ENCODE results near the gene LY6G5C. TPM values are rescaled to one million over a fixed set of nuclear protein-coding genes. Genes with fewer than 3 reads are reported as not detected.

The LY6G5C gene
- total and polyA plus RNA-seq, 9 of the 15 experiments (the other 6 are each of a cell fraction or from before 2014, with no cell fraction given), result 0.10 to 0.67 (median 0.46) TPM; not detected in 4

DNA sequence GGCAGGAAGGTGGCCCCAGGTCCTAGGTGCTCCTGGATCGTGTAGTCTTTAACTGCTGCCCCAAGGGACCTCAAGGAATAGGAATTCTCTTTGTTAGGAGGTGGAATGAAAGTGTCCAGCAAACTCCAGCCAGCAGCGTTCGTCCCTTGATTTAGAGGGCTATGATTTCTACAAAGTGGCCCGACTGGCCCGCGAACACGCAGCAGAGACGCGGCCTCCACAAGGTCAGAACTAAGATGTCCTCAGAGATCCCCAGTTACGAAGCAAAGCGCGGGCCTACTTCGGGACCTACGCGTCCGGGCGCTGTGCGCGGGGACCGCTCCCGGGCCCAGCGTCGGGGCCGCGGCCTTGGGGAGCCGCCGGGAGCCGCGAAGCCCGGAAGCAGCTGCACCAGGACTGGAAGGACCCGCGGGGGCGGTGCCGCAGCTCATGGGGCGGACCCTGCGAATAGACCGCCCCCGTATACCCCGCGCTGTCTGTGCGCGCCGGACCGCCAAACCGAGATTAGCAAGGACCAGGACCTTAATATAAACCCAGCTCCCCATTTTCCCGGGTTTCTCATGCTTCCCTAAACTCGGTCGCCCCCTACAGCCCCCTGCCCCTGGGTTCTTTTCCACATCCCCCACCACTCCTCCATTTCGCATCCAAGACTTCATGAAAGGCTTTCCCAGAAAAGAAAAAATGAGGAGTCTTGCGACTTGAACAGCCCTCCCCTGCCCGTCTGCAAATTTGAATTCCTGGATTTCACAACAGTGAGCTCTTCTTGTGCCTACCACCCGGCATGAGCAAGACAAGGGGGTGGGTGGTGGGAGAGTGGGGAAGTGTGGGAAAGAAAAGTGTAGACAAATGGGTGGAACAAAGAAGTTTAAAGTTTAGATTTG, 20.2 kb downstream of the LY6G5C start, which contains the start of gene C6orf47 (continued):
- TF ChIP-seq YY1 (IDR thresholded peaks at IDR 0.05; ENCODE audit: borderline replicate concordance in 1 of 3, control insufficient read depth in 1 of 3, extremely low read depth in 1 of 3, insufficient read depth in 3 of 3, insufficient read length in 1 of 3, insufficient replicate concordance in 2 of 3, low read depth in 1 of 3, low read length in 2 of 3), result peak in 2 of 3 experiments; percentile 80 to 85
- TF ChIP-seq, protein P1, sequence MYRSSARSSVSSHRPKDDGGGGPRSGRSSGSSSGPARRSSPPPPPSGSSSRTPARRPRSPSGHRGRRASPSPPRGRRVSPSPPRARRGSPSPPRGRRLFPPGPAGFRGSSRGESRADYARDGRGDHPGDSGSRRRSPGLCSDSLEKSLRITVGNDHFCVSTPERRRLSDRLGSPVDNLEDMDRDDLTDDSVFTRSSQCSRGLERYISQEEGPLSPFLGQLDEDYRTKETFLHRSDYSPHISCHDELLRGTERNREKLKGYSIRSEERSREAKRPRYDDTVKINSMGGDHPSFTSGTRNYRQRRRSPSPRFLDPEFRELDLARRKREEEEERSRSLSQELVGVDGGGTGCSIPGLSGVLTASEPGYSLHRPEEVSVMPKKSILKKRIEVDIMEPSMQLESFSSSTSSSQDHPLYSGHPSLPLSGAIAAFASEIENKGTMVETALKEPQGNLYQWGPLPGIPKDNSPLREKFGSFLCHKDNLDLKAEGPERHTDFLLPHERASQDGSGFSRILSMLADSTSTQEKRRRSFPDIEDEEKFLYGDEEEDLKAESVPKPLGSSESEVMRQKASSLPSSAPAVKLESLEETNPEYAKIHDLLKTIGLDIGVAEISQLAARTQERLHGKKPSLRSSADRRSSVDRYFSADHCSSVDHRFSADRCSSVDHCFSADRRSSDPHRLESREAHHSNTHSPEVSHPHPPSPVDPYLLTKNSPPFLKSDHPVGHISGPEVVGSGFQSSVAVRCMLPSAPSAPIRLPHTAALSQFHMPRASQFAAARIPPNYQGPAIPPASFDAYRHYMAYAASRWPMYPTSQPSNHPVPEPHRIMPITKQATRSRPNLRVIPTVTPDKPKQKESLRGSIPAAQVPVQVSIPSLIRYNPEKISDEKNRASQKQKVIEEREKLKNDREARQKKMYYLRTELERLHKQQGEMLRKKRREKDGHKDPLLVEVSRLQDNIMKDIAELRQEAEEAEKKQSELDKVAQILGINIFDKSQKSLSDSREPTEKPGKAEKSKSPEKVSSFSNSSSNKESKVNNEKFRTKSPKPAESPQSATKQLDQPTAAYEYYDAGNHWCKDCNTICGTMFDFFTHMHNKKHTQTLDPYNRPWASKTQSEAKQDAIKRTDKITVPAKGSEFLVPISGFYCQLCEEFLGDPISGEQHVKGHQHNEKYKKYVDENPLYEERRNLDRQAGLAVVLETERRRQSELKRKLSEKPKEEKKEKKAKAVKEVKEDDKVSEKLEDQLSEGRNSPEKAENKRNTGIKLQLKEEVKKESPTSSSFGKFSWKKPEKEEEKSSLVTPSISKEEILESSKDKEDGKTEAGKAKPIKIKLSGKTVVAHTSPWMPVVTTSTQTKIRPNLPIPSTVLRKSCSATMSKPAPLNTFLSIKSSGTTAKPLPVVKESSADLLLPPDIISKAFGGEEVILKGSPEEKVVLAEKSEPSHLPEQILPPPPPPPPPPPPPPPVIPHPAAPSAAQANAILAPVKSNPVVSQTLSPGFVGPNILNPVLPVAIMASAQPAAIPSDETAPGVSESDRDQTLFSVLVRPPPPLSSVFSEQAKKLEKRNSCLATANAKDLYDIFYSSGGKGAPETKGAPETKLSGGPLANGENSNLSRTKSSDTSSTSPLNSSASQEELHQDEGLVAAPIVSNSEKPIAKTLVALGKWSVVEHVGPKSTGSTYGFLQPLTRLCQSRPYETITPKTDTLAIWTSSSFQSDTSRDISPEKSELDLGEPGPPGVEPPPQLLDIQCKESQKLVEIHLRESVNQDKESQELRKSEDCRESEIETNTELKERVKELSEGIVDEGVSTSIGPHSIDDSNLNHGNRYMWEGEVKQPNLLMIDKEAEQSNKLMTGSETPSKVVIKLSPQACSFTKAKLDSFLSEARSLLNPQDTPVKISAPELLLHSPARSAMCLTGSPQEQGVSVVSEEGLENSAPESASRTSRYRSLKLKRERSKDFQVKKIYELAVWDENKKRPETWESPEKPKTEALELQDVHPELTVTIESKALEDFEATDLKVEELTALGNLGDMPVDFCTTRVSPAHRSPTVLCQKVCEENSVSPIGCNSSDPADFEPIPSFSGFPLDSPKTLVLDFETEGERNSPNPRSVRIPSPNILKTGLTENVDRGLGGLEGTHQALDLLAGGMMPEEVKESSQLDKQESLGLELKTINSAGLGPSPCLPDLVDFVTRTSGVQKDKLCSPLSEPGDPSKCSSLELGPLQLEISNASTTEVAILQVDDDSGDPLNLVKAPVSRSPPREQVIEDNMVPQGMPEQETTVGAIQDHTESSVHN (IDR thresholded peaks at IDR 0.05; ENCODE audit: borderline replicate concordance in 1 of 2, low read depth in 1 of 2), result 0 out of 4 replicates have a peak, but pooled peaks of 1 of the 2 experiments have one; percentile 17
- TF ChIP-seq CC2D1A (IDR thresholded peaks at IDR 0.05), result peak; percentile 24; the same call in 1 of the 2 replicates
- peak; percentile 91 for TF ChIP-seq TAF1 (IDR thresholded peaks at IDR 0.05; ENCODE audit: control insufficient read depth, extremely low read depth, insufficient read depth, low read length, severe bottlenecking)
- TF ChIP-seq BHLHE40 (IDR thresholded peaks at IDR 0.05; ENCODE audit: low read length), result 0 out of 2 replicates have a peak, but pooled peaks have one; percentile 21
- TF ChIP-seq STAT5B (CRISPR knock-in tag; IDR thresholded peaks at IDR 0.05), result no peak
- TF ChIP-seq FUS (optimal IDR thresholded peaks at IDR 0.05; ENCODE audit: low read depth, low read length), result no peak
- TF ChIP-seq, protein P2, sequence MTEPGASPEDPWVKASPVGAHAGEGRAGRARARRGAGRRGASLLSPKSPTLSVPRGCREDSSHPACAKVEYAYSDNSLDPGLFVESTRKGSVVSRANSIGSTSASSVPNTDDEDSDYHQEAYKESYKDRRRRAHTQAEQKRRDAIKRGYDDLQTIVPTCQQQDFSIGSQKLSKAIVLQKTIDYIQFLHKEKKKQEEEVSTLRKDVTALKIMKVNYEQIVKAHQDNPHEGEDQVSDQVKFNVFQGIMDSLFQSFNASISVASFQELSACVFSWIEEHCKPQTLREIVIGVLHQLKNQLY (CRISPR knock-in tag; conservative IDR thresholded peaks at IDR 0.05), result peak in 1 of 2 experiments; percentile 59; a peak in 2 of 4 replicates
- TF ChIP-seq ELF4 (CRISPR knock-in tag; IDR thresholded peaks at IDR 0.05), result peak; percentile 36
- TF ChIP-seq POLR2A (conservative IDR thresholded peaks at IDR 0.05), result peak; percentile 93
- no peak; the same call in 1 of the 2 replicates for TF ChIP-seq TCF3 (CRISPR knock-in tag; IDR thresholded peaks at IDR 0.05)
- TF ChIP-seq RBM22 (IDR thresholded peaks at IDR 0.05; ENCODE audit: low read depth, low read length, poor library complexity, severe bottlenecking), result peak; percentile 95
- 0 out of 2 replicates have a peak, but pooled peaks have one; percentile 49 for TF ChIP-seq GTF2A2 (tag; IDR thresholded peaks at IDR 0.05)
- no peak for TF ChIP-seq CBFA2T3 (IDR thresholded peaks at IDR 0.05)
- 0 out of 2 replicates have a peak, but pooled peaks have one; percentile 62 for TF ChIP-seq EP300 (IDR thresholded peaks at IDR 0.05; ENCODE audit: low read length)
- peak; percentile 64; the same call in 1 of the 2 replicates for TF ChIP-seq CEBPG (CRISPR knock-in tag; IDR thresholded peaks at IDR 0.05)
- TF ChIP-seq CEBPG (tag; conservative IDR thresholded peaks at IDR 0.05 in 1 of 2, IDR thresholded peaks at IDR 0.05 in 1 of 2), result peak in 1 of 2 experiments; percentile 79; a peak in 2 of 4 replicates
- TF ChIP-seq FOXK1 (CRISPR knock-in tag; IDR thresholded peaks at IDR 0.05; ENCODE audit: borderline replicate concordance), result no peak
